ENCODE measurements around the gene RIBC2. TPM values are rescaled to one million over a fixed set of nuclear protein-coding genes. Genes with fewer than 3 reads are reported as not detected.
A peak's percentile ranks its signal among the peaks of the same experiment; 100 is the strongest.
"Not testable (repeated sequence)": the region's sequence is repeated elsewhere in the genome, so short reads cannot be mapped to it uniquely, and the experiment has no call there.

The RIBC2 gene
- polyA plus RNA-seq (ENCODE audit: insufficient read length in 10 of 10), result 1 to 10 TPM; 1.3 to 4.8 (median 2.0) TPM
- long read RNA-seq, donor 1, result 0 reads
- long read RNA-seq, donor 2, result 0 reads
- long read RNA-seq, donor 3, result 0 reads
- long read RNA-seq, donor 4, result 0 reads
- long read RNA-seq, donor 5, result 0 reads
- long read RNA-seq, donor 6, result 0 reads
- long read RNA-seq, donor 7, result 0 reads
- long read RNA-seq, donor 8, result 0 reads
- long read RNA-seq, donor 9, result 0 reads

DNA sequence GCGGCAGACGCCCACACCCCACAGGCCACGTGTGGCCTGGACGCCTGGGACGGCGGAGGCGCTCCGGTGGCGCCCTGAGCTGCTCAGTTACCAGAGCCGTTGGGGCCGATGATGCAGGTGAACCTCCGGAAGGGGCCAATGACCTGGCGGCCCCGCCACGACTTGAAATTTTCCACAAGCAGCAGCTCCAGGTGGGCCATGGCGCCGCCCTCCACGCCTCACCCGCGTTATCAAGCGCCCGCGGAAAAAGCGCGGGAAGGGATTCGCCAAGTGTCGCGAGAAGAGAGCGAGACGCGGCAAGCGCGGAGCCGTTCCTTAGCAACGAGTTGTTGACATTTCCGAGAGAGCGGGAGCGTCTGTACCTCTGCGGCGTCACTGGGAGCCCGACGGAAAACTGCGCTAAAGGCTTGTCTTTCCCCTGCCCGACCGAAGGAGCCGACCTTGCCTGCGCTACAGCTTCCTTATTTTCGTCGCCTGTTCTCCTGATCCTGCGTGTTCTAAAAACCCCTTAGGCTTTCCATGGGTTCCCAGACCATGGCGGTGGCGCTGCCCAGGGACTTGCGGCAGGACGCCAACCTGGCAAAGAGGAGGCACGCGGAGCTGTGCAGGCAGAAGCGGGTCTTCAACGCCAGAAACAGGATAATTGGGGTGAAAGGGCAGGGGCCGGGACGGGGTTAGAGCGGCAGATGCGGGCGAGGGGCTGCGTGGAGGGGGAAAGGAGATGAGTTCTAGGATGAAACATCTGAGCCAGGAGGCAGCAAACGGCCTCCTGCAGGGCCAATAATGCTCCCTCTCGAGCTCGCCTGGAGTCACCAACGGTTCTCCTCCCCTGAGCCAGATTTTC lies at the start of gene RIBC2, which contains the start of gene SMC1B:
Gene RIBC2, plus strand, starts transcription at position 326 of the 844 bp plus-strand sequence. Its CDS starts 194 bp downstream, at position 520.
Gene SMC1B, minus strand, starts transcription at position 232 of the 844 bp plus-strand sequence. Its CDS starts 32 bp downstream, at position 200.
- peak; percentile 80 to 93 (median 86) for DNase-seq

DNA sequence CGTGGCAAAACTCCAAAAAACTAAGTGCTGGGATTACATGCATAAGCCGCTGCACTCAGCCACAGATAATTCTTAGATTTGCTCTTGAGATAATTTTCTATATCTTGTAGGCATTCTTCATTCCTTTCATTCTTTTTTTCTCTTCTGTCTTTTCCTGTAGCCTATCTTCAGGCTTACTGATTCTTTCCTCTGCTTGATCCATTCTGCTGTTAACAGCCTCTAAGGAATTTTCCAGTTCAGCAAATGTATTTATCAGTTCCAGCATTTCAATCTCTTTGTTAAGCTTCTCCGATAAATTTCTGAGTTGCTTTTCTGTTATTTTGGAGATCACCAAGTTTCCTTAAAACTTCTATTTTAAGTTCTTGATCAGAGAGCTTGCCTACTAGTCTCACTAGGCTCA lies 46.8 kb upstream of the RIBC2 start:
- no peak for DNase-seq

GRCh38 chr22:45373592-45373991 lies 39.9 kb upstream of the RIBC2 start:
- DNase-seq, result not testable (repeated sequence)

- DNase-seq, result no peak
Measured at GRCh38 chr22:45376009-45376408, 37.5 kb upstream of the RIBC2 start.

- DNase-seq, result no peak
Measured at GRCh38 chr22:45376703-45377102, 36.8 kb upstream of the RIBC2 start.

GRCh38 chr22:45381348-45381747 lies 32.1 kb upstream of the RIBC2 start:
- DNase-seq, result no peak

DNA sequence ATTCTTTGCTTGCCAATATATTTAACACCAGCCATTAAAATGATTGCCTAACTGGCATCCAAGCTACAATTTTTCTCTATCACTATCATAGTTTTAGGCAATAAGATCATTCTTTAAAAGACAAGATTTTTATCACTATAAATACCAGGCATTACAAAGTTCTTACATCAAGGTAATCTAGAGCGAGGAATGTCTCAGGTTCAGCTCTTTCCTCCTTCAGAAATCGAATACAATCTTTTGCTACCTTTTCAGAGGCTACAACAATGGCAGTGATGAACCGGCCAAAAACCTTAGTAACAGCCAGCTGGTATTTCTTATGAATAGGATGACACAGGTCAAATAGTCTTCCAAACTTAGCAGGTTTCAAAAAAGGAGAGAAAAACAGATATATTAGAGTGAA lies 23.9 kb upstream of the RIBC2 start:
- DNase-seq, result no peak

DNA sequence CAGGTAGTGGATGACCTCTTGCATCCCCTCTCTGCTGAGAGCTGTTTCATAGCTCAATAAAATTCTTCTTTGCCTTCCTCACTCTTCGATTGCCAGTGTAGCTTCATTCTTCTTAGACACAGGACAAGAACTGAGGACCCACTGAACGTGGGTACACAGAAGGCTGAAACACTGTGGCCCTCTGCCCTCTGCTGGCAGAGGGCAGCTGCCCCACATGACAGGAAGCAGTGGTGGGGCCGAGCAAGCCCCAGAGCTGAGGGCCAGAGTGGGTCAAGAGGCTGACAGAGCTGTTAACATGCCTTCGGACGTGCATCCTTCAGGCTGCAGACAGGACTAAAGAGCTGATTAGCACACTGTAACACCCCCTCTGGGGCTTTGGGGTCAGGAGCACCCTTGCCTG lies 15.7 kb upstream of the RIBC2 start:
- DNase-seq, result no peak

- DNase-seq, result peak; percentile 12 to 24 (median 14)
Measured at GRCh38 chr22:45398214-45398613, 15.3 kb upstream of the RIBC2 start.

GRCh38 chr22:45399712-45400445 lies 13.6 kb upstream of the RIBC2 start:
- DNase-seq, result no peak

DNA sequence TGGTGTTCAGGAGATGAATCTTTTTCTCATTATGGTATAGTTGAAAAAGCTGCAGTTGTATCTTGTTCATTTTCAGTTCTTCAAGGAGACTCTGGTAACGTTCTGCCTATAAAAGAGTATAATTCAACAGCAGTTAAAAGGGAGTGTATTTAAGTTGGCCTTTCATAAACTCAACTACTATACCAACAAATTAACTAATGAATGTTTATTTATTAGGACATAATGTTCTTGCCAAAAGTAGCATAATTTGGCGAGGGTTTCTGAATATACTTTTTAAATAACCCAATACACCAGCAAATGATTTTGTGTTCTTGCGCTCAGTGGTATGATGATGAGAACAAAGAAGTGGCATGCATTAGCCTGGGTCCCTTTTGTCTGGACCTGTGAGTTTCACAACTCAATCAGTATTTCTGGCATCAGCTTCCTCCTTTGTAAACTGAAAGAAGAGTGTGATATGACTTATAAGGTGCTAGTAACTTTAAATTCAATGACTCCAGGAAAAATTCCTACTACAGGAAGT lies 11.0 kb upstream of the RIBC2 start:
- no peak for DNase-seq

GRCh38 chr22:45407793-45408192 lies 5.7 kb upstream of the RIBC2 start:
- DNase-seq, result no peak

DNA sequence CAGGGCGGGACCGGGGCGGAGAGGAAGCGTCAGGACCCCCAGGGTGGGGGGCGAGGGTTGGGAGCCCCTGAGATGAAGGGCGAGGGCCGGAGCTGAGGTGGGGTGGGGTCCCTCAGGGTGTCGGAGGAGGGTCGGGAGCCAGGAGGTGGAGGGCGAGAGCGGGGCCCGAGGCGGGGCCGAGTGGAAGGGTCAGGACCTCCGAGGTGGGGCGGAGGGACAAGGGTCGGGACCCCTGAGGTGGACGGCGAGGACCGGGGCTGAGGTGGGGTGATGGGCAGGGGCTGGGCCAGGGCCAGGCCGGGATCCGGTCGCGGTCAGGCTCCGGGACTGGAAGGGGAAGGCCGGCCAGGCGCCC lies 503 bp upstream of the RIBC2 start:
- no peak for DNase-seq

- no peak for DNase-seq
Measured at GRCh38 chr22:45418056-45418769, 4.7 kb downstream of the RIBC2 start.

DNA sequence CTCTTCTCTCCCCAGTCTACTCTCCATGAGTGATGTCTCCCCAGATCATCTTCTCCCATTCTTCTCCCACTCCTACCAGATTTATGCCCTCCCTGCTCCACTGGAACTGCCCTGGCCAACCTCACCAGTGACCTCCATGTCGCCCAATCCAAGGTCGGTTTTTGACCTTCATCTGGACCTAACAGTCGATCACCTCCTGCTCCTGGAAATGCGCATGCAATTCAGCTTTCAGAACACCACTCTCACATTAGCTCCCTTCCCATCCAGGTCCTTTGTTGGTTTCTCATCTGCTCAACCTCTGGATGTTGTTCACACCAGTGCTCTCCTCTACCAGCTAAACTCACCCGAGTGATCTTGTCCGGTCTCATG lies 5.3 kb downstream of the RIBC2 start:
- DNase-seq, result no peak

DNA sequence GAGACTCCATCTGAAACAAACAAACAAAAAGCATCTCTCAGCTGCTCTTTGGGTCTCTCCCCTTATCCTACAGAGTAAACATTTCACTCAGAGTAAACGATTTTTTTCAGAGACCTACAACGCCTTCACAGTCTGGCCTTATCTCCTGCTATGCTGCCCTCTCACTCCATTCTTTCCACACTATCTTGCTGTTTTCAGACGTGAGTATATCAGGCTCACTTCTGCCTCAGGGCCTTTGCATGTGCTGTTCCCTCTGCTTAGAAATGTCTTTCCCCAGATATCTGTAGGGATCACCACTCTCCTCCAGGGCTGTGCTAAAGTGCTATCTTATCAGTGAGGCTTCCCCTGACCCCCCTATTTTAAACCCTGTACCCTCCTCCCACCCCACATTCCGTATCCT lies 6.5 kb downstream of the RIBC2 start:
- DNase-seq, result no peak

- no peak for DNase-seq
Measured at GRCh38 chr22:45420539-45420938, 7.0 kb downstream of the RIBC2 start.

- DNase-seq, result no peak
Measured at GRCh38 chr22:45421349-45422055, 8.0 kb downstream of the RIBC2 start.

- no peak for DNase-seq
Measured at GRCh38 chr22:45422237-45422983, 8.9 kb downstream of the RIBC2 start.

GRCh38 chr22:45423524-45423923 lies 10.0 kb downstream of the RIBC2 start:
- DNase-seq, result no peak
